Left ventricle myocardium inferior (tissue), 1 donor: ENCODE data around the gene GLMN. TPM values are rescaled to one million over a fixed set of nuclear protein-coding genes. Genes with fewer than 3 reads are reported as not detected.

Experiments used
- DNase-seq: peaks from one replicate; pipeline ENCODE4 v3.0.0-alpha.2; 2020
- H3K27ac ChIP-seq: fragments of 200-600 bp; replicated peaks from 2 replicates; pipeline ENCODE4 v1.8.0; 2021
- H3K27me3 ChIP-seq: fragments of 200-600 bp; 2 replicates; pipeline ENCODE4 v1.8.0; 2021; ENCODE audit warnings: low read depth
- H3K36me3 ChIP-seq: fragments of 200-600 bp; 2 replicates; pipeline ENCODE4 v1.8.0; 2021
- H3K4me1 ChIP-seq: fragments of 200-600 bp; 2 replicates; pipeline ENCODE4 v1.8.0; 2021
- H3K4me3 ChIP-seq: fragments of 200-600 bp; 2 replicates; pipeline ENCODE4 v1.8.0; 2021; ENCODE audit warnings: mild to moderate bottlenecking, moderate library complexity
- H3K9me3 ChIP-seq: fragments of 200-600 bp; replicated peaks from 2 replicates; pipeline ENCODE4 v1.8.0; 2021
- CTCF ChIP-seq: fragments of 200-600 bp; IDR thresholded peaks from 2 replicates; pipeline ENCODE4 v1.8.0; 2021; ENCODE audit warnings: antibody characterized with exemption, mild to moderate bottlenecking, borderline replicate concordance
- intact Hi-C: fragments of 100-400 bp; cut with micrococcal nuclease; formaldehyde crosslinking; loops from one replicate; pipeline ENCODE4 v1.11.0; 2022
- total RNA-seq: library from RNA; stranded (reverse); fragmentation: NEBNext Ultra II Directional; extraction: Animal tissue kit (Norgen Biotek cat#: 25700); gene quantifications from one replicate; pipeline ENCODE4 v1.2.1, GENCODE V29; 2021
- donor health status: DM: no; HTN: yes; CAD: no; lungs with severe emphysema.

The GLMN gene
- total RNA-seq, 1 donor from 2014 or later: 6.2 TPM

GRCh38 chr1:92210701-92211100 lies 88.1 kb downstream of the GLMN start:
- no peaks in the 10 kb centered on the region for H3K36me3 ChIP-seq
- no peaks in the 10 kb centered on the region for H3K27me3 ChIP-seq
- TF ChIP-seq CTCF: no peak
- H3K9me3 ChIP-seq: peaks cover 20% of the 10 kb centered on the region
- intact Hi-C loops: no loop called here
- DNase-seq: no peak
- no peak overlapping the region for H3K27ac ChIP-seq
- H3K4me3 ChIP-seq: no peak overlapping the region
- H3K4me1 ChIP-seq: no peaks in the 10 kb centered on the region

- no peak overlapping the region for H3K4me3 ChIP-seq
- no peak for TF ChIP-seq CTCF
- no peaks in the 10 kb centered on the region for H3K36me3 ChIP-seq
- intact Hi-C loops: no loop called here
- H3K27ac ChIP-seq: no peak overlapping the region
- peaks cover 23% of the 10 kb centered on the region for H3K9me3 ChIP-seq
- H3K4me1 ChIP-seq: no peaks in the 10 kb centered on the region
- no peak for DNase-seq
- no peaks in the 10 kb centered on the region for H3K27me3 ChIP-seq
Observed at GRCh38 chr1:92203105-92203504, 95.7 kb downstream of the GLMN start.

- intact Hi-C loops: no loop called here
- Histone ChIP-seq H3K4me1 (no peaks in the 10 kb centered on the region), H3K27me3 (no peaks in the 10 kb centered on the region), H3K27ac (no peak overlapping the region), H3K4me3 (no peak overlapping the region), H3K36me3 (no peaks in the 10 kb centered on the region), H3K9me3 (peaks cover 15% of the 10 kb centered on the region)
- no peak for TF ChIP-seq CTCF
- no peak for DNase-seq
Observed at GRCh38 chr1:92201973-92202372, 96.8 kb downstream of the GLMN start.

Other genes with a start within 250 kb of the GLMN start
- not detected for gene SETSIP, start 223.6 kb downstream of the GLMN start, total RNA-seq
- gene BTBD8, start 218.6 kb downstream of the GLMN start, total RNA-seq: 4.0 TPM
- not detected for gene C1orf146, start 81.1 kb downstream of the GLMN start, total RNA-seq
- 25.3 TPM for gene RPAP2, start 72 bp upstream of the GLMN start, total RNA-seq
- gene GFI1, start 187.9 kb upstream of the GLMN start, total RNA-seq: 0.25 TPM